GM21786 (cell line): ENCODE measurements around the gene ERBB4.

ENCODE experiments used
- ATAC-seq: cut with Tn5 transposase; IDR thresholded peaks from one replicate; pipeline ENCODE4 v1.9.1; 2021; ENCODE audit not compliant: unreplicated experiment

ERBB4 gene

DNA sequence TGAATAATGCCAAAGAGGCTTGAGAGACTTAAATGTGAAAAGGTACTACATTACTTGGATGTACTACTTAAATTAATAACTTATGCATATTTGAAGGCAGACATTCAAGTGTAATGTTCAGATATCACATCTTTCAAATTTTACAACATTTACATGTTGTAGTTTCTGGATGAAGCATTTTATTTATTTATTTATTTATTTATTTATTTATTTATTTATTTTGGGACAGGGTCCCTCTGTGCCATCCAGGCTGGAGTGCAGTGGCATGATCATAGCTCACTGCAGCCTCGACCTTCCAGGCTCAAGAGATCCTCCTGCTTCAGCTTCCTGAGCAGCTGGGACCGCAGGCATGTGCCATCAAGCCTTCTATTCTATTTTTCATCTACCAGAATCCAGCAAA, 596.4 kb downstream of the ERBB4 start:
- no peak for ATAC-seq

DNA sequence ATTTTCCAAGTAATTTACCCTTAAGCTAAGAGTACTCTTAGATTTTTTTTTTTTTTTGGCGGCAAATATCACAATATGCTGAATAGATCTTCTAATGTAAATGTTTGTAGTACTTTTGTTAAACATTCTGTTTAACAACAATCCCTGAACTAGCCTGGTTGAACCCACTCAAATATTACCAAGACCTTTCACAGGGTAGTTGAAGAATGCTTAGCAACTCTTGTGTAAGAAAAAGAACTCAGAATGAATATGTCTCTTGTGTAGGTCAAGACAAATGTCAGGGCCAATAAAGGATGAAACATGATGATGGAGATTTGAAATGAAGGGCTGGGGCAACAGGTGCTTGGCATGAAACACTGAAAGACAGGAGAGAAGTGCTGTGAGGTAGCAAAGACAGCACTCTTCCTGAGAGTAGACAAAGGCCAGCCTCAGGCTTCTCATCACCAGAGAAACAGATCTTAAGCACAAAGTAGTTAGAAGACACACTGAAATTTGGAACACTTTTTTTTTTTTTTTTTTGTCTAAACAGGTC, 597.3 kb downstream of the ERBB4 start:
- no peak for ATAC-seq

DNA sequence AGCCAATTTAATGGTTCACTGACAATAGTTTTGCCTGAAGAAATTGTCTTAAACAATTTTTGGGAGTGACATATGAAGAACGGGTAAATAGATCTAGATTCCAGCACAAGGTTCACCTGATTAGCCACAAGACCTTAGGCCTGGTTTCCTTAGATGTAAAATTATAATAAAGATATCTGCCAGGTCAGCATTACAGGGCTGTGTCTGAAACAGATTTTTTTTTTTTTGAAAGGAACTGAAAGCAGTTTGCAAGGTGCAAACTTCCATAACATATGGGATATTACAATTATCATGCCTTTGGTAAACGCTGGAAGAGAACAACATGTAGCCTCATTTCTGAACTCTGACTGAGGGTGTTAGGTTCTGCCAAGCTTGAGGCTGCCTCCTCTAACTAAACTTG, 599.4 kb downstream of the ERBB4 start:
- no peak for ATAC-seq

DNA sequence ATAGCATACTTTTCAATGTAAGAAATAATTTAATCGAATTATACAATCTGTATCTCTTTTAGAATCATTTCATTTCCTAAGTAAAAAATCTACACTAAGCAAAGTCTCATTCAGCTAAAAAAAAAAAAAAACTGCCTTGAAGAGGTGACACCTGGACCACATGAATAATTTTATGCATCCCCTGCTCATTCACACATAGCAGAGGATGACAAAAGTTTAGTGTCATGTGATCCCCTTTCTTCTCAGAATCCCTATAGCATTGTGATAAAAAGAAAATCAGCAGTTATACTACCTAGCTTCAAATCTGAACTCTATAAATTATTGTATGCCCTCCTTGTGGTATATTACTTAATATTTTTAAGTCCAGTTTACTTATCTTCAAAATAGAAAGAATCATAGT, 603.8 kb downstream of the ERBB4 start:
- no peak for ATAC-seq

DNA sequence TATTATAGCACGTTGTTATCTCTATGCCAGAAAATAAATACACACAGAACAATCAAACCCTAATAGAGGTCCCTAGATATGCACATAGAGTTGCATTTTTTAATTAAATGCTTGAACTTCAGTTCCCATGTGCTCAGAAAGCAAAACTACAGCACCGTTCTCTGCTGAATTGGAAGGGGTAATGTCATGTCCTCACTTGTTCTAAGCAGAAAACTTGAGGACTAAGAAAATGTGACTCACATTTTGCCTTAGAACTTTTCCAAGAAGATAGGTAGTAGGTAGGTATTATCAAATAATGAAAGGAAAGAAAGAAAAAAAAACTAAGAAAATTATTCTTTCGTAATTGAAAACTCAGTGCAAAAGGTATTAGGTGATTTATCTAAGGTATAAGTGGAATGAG, 607.3 kb downstream of the ERBB4 start:
- ATAC-seq: no peak

DNA sequence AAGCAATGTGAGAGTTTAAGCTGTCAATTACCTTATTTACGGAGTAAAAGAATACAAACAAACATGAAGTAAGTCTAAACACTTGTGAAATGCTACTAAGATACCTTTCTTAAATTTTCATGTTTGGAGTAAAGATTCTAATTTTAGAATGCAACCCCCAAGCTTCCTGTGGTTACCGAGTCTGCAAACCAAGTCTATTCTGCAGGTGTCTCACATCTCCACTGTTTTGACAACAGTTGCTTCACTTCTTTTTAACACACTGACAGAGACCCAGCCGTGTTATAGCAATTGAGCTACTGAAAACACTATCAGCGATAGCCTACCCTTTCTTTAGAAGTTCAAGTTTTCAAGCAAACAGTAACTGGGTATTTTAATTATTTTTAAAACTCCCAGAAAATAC, 608.3 kb downstream of the ERBB4 start:
- peak; percentile 96 for ATAC-seq

DNA sequence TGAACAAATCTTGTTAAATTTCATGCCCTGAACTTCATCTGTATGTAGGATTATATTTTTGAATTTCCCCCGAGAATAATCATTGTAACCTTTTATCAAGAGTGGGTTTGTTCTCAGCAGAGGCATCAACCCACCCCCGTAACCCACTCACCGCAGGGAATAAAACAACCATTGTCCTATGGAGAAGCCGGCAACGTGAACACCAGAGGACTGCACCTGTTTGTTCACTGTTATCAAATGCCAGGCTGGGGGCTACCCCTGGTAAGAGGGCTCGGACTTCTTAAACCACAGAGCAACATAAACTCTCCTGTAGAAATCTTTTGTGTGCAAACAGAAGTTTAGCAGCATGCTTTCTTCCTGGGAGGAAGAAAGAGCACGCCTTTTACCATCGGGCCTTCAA, 610.4 kb downstream of the ERBB4 start:
- ATAC-seq: no peak

DNA sequence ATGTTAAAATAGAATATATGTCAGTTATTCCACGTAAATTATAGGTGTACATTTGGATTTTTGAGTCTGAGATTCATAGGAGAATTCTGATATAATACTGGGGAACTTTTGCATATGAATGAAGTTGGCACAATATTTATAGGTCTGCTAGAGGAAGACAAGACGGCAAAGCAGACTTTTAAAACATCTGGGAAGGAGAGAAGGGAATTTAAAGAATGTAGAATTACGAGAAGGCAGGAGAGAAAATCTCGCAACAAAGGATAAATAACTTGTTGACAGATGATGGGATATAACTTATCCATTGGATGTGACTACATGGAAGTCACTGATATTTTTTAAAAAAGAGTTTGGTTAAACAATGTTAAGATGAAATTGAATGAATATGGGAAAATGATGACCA, 615.6 kb downstream of the ERBB4 start:
- no peak for ATAC-seq

DNA sequence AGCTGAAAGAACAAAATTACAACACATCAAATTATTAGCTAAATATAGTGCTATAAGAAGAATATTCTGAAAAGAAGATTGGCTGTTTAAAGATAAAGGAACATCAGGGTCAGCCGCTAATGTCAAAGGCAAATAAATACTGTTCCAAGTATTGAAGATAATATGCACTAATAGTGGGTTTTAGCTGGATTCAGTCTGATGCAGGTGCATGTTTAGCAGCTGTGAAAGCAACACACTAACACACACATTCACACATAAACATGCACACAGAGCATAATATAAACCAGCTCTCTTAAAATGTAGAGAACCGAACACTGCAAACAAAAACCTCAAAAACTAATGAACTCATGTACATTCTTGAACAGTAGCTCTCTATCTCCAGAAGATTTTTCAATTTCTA, 634.6 kb downstream of the ERBB4 start:
- no peak for ATAC-seq

DNA sequence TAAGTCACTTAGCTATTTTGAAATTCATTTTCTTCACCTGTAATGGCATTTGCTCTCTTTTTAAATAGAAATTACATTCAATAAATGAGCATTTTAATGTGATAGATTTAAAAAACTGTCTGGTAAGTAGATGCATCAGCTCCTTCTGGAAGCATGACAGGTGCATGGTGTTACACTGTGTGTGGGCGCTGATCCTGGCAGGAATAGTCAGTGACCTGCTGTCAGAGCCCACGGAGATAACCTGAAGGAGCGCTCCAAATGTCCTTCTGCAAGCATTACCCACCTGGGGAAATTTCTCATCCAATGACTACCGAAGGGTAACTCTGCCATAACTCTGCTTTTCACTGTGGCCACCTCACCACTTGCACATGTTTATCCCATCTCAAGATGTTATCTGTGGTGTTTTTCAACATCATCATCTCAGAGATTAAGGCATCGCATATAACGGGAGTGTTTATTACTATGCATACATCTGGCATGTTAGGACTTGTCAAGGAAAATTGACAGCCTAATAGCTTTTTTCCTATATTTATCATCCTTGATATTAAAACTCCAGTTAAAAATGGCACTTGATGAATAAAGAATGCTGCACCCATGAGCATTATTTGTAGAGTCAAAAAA, 637.3 kb downstream of the ERBB4 start:
- no peak for ATAC-seq

DNA sequence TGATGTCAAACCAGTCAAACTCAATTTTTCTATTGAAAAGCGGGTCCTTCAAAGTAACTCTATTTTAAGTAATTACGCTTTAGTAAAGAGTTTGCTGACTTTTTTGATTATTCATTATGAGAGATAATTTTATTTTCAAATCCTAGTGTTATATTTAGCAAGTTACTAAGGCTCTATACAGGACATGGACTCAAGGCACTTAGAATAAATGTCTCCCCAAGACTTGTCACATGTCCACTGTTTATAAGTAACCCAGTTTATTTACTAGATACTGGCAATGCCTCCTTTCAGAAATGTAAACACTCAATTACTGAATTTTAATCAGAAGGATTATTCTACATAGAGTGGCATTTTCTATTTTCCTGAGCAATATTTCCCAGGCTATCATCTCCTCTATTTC, 638.1 kb downstream of the ERBB4 start:
- ATAC-seq: no peak

DNA sequence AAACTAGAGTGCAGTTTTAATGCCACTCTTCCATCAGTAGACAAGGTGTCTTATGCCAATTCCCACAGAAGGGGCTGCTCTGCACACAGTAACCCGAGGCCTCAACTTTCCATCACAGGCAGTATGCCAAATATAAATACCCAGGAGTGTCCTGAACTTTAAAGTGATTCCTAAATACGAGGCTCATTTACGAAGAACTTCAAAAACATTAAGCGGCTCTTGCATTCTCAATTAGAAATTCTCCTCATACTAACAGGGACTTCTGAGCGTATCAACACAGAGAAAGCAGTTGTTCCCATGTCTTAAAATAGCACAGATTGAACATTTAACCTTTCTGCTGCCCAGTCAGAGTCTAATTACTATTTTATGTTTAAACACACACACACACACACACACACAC, 638.6 kb downstream of the ERBB4 start:
- no peak for ATAC-seq

DNA sequence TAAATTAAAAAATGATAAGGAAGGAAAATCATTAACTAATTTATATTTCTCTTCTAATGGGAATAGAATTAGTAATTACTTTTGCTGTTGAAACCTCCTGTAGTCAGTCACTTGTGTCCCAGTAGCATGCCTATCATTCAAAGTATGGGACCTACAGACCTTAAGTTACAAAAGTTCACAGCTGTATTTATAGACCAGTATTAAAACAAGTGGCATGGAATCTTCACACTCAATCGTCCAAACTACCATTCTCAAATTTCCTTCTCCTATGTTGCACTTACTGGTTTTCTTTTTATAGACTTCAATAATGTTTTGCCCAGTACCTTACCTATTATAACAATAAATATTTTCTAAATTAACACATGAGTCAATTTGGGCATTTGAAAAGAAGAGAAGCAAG, 639.9 kb downstream of the ERBB4 start:
- no peak for ATAC-seq

DNA sequence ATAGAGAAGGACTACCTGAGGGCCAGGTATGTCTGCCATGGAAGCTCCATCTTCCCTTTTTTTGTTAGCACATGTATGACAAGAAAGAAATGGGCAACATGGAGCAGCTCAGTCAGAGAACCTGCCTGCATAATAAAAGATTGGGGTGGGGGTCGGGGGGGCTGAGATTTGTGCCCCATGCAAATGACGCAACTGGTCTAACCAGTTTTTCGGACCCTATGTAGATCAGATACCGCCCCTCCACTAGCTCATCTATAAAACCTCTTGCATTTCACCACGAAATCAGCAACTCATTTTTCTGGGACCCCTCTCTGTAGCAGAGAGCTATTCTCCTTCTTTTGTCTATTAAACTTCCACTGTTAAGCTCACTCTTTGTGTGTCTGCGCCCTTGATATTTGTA, 657.2 kb downstream of the ERBB4 start:
- ATAC-seq: no peak

DNA sequence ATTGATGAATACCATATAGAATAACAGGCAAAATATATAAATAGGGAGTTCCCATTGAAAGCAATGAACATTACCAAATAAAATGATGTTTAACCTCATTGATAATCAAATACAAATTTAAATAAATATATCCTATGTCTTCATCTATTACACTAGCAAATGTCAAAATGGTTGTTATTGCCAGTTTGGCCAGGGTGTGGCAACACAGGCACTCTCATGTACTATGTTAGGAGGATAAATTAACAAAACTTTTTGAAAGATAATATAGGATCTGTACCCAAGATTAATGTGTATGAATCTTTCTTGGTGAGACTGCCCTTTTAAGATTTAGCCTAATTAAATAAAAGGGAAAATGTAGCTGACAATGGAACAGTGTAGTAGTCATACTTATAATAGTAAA, 659.3 kb downstream of the ERBB4 start:
- ATAC-seq: no peak

DNA sequence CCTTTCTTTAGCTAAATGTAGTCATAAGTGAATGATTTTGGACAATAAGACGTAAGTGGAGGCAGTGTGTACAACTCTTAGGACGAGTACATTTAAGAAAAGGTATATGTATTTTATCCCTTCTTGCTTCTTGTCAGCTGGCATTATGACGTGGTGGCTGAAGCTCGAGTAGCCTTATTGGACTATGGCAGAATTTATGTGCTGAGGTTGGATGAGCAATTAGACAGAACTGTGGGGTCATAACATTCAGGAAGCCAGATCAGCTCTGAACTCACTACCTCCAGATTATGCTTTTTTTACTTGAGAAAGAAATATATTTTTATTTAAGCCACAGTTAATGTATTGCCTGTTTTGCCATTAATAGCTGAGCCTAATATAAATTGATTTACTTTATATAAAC, 661.5 kb downstream of the ERBB4 start:
- ATAC-seq: no peak

DNA sequence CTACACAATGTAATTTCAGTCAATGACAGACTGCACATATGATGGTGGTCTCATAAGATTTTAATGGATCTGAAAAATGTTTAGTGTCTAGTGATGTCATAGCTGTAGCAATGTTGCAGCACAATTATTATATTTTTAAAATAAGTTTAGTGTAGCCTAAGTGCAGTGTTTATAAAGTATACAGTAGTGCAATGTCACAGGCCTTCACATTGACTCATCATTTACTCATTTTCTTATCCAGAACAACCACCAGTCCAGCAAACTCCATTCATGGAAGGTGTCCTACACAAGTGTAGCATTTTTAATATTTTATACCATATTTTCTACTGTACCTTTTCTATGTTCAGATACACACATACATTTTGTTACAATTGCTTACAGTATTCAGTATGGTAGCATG, 663.1 kb downstream of the ERBB4 start:
- ATAC-seq: no peak

DNA sequence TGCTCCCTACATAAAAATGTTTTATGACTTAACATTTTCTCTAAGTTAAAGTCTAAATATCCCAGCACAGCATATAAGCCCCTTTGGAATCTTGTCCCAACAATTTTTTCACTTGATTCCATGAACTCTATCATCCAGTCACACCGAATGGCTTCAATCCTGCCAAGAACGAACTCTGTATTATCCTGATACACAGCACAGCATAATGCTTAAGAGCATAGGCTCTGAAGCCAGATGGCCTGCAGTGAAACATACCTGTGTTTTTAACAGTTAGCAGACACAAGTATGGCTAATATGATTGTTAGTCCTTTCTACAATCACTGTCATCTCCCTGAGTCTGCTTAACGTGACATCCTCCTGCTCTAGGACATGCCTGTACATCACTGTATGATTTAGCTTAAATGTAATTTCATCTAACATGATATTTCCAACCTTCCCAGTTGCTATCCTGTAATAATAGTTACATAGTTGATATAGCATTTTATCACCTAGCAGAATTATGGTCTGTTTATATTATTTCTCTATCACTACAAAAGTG, 669.5 kb downstream of the ERBB4 start:
- no peak for ATAC-seq

DNA sequence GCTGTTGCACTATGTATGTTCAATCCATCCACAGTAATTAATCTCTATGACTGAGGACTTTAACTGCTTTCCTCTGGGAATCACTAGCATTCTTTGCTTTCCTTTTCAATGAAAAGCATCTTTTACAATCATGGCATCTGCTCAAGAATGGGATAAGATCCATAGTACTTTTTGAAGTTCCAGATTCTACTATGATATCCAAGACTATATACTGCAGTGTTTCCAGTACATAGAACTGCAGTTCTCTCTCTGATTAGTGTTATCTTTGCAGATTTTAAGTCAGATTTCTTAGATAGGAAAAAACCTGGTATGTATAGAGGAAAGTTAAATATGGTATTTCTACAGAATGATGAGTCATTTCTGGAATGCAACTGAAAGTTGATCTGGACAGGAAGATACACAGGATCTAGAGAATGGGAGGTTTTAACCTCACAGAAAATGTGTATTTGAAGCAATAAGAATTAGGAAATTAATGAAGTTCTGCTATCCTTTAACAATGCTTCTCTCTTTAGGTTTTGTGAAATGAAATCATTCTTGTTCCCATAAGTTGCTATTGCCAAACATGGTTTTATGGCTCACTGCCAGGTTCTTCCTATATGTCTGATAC, 670.7 kb downstream of the ERBB4 start:
- ATAC-seq: peak; percentile 88

DNA sequence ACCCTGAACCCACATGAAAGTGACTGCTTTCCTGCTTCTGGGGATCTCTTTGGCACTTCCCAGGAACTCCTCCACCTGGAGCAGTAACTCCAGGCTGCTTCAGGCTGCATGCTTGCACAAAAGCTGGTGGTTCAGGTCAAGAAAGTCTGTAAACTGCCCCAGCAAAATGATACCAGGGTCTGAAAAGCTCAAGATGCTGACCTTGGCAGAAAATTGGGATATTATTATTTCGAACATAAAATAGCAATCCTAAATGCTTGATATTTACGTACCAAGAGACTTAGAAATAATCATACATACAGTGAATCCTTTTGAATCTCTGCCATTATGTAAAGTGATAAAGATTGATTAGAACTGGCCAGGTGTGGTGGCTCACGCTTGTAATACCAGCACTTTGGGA, 674.3 kb downstream of the ERBB4 start:
- no peak for ATAC-seq

DNA sequence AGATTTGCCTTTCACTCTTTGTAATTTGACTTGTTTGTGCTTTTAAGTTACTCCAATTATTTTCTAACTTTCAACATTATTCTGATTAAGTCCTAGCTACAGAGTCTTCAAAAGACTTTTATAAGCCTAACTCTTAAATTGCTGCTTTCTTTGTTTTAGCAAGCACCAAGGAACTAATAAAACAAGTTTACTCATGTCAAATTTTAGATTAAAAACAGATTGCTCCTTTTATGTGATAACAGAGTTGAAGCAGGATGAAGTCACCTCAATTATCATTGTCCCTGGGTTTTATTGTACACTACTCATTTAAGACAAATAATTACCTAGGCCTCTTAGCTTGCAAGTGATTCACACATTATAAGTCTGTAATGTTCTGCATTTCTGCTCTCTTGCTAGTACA, 678.4 kb downstream of the ERBB4 start:
- ATAC-seq: no peak

DNA sequence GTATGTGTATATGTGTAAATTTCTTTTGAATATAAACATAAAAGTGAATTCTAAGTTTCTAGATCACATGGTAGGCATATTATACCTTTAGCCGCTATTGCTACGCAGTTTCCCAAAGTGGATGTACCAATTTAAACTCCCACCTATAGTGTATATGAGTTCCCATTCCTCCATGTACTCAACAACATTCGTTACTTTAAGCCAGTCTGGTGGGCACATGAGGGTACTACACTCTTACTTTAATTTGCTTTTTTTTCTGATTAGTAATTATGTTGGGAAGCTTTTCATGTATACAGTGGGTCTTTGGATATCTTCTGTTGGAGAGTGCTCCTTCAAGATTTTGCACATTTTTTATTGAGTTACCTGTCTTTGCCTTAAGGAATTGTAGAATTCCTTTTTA, 683.8 kb downstream of the ERBB4 start:
- ATAC-seq: no peak

DNA sequence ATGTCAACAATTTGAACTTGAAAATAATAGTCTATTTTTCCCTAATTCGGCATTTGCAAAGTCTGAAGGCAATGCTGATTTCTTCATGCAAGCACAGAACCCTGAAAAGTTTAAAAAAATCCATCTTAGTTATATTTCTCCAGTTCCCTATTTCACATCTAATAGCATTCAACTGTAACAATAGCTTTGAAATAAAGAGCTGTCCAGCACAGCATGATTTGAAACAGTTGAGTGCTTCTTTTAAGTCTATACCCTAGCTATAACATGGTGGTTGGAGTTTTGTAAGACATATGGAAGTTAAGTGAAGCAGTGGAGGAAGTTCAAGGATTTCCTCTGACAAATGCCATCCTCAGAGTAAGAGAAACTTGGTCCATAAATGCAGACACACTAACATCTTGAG, 691.9 kb downstream of the ERBB4 start:
- no peak for ATAC-seq
